C4-2B (cell line): ENCODE results near the gene DUSP6.

Source experiments
- ZFX ChIP-seq: fragments of 450-650 bp; IDR thresholded peaks from 2 replicates; pipeline ENCODE4 v1.6.1; 2017
- TF ChIP-seq, protein P1 (sequence below): fragments of 450-650 bp; conservative IDR thresholded peaks from 2 replicates; pipeline ENCODE4 v1.5.1; 2017; ENCODE audit warnings: mild to moderate bottlenecking

DNA sequence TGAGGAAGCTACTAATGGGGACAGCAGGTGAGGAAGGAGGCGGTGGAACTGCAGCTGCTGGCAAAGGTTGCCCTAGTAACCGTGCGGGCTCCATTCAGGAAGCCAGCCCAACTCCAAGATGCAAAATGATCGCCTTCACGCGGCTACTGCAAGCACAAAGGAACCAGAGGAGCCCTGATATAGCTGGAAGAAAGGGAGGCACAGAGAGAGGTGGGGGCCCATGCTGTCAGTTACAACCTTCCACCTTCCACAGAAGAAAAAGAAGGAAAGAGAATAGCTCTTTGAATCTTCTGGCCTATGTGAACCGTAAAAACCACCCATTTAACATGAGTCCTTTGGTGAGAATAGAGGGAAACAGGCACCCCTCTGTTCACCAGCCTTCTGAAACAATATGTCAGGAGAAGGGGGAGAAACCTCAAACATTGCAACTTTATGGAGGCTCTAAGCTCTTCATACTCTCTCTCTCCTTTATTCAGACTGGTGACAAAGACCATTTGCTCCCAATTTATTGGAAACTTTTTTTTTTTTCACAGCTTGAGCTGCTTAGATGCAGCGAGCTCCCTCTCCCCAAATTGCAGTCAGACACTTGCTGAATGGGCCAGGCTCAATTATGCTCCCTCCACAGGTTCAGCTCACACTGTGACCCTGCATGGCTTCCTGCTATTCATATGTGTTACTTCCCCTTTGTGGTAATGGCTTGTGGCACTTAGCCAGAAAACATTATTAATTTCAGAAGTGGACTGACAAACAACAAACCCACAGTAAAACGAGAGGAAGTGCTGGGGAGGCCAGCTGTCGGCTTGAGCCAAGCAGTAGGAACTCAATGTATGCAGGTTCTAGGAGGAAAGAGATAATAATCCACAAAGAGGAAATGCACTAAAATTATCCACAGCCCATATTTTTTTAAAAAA, 6.2 kb downstream of the DUSP6 start:
- TF ChIP-seq, protein P1, sequence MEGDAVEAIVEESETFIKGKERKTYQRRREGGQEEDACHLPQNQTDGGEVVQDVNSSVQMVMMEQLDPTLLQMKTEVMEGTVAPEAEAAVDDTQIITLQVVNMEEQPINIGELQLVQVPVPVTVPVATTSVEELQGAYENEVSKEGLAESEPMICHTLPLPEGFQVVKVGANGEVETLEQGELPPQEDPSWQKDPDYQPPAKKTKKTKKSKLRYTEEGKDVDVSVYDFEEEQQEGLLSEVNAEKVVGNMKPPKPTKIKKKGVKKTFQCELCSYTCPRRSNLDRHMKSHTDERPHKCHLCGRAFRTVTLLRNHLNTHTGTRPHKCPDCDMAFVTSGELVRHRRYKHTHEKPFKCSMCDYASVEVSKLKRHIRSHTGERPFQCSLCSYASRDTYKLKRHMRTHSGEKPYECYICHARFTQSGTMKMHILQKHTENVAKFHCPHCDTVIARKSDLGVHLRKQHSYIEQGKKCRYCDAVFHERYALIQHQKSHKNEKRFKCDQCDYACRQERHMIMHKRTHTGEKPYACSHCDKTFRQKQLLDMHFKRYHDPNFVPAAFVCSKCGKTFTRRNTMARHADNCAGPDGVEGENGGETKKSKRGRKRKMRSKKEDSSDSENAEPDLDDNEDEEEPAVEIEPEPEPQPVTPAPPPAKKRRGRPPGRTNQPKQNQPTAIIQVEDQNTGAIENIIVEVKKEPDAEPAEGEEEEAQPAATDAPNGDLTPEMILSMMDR, result no peak
- TF ChIP-seq ZFX, result no peak
